GM21825 (cell line): Measurements from ENCODE around the gene AKT3.

Source experiments
- ATAC-seq: cut with Tn5 transposase; IDR thresholded peaks from one replicate; pipeline ENCODE4 v1.9.1; 2021; ENCODE audit warnings: mild to moderate bottlenecking, moderate library complexity; ENCODE audit not compliant: unreplicated experiment

AKT3 gene

DNA sequence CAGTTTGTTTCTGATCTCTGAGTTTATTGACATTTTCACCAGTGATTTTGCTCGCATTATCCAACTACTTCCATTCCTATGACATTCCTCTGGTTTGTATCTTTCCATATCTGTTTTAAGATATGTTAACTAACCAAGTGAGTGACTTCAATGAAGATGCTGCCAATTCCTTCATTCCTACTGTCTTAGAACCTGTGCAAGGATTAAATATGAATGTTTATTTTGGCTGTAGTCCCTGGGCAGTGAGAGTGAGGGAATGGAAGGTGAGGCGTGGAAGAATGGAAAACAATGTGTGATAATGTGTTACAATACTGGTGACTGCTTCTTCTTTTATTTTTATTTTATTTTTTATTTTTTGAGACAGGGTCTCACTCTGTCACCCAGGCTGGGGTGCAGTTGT, 411.2 kb downstream of the AKT3 start:
- no peak for ATAC-seq
